ENCODE results near the gene VTI1A.

- no peak for TF ChIP-seq REST (IDR thresholded peaks at IDR 0.05; ENCODE audit: low read depth, low read length)
- TF ChIP-seq, protein P1, sequence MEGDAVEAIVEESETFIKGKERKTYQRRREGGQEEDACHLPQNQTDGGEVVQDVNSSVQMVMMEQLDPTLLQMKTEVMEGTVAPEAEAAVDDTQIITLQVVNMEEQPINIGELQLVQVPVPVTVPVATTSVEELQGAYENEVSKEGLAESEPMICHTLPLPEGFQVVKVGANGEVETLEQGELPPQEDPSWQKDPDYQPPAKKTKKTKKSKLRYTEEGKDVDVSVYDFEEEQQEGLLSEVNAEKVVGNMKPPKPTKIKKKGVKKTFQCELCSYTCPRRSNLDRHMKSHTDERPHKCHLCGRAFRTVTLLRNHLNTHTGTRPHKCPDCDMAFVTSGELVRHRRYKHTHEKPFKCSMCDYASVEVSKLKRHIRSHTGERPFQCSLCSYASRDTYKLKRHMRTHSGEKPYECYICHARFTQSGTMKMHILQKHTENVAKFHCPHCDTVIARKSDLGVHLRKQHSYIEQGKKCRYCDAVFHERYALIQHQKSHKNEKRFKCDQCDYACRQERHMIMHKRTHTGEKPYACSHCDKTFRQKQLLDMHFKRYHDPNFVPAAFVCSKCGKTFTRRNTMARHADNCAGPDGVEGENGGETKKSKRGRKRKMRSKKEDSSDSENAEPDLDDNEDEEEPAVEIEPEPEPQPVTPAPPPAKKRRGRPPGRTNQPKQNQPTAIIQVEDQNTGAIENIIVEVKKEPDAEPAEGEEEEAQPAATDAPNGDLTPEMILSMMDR (IDR thresholded peaks at IDR 0.05): no peak
- no peak for TF ChIP-seq RAD21 (IDR thresholded peaks at IDR 0.05; ENCODE audit: low read length)
- TF ChIP-seq CHD2 (IDR thresholded peaks at IDR 0.05; ENCODE audit: low read length, partially characterized antibody): no peak
- TF ChIP-seq, protein P2, sequence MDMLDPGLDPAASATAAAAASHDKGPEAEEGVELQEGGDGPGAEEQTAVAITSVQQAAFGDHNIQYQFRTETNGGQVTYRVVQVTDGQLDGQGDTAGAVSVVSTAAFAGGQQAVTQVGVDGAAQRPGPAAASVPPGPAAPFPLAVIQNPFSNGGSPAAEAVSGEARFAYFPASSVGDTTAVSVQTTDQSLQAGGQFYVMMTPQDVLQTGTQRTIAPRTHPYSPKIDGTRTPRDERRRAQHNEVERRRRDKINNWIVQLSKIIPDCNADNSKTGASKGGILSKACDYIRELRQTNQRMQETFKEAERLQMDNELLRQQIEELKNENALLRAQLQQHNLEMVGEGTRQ (IDR thresholded peaks at IDR 0.05; ENCODE audit: borderline replicate concordance, low read depth, low read length): no peak
Measured at GRCh38 chr10:112562122-112562521, 115.1 kb downstream of the VTI1A start.
